ENCODE measurements around the gene GMPS.

GRCh38 chr3:155861476-155862183, 8.8 kb upstream of the GMPS start:
- TF ChIP-seq, protein P1, sequence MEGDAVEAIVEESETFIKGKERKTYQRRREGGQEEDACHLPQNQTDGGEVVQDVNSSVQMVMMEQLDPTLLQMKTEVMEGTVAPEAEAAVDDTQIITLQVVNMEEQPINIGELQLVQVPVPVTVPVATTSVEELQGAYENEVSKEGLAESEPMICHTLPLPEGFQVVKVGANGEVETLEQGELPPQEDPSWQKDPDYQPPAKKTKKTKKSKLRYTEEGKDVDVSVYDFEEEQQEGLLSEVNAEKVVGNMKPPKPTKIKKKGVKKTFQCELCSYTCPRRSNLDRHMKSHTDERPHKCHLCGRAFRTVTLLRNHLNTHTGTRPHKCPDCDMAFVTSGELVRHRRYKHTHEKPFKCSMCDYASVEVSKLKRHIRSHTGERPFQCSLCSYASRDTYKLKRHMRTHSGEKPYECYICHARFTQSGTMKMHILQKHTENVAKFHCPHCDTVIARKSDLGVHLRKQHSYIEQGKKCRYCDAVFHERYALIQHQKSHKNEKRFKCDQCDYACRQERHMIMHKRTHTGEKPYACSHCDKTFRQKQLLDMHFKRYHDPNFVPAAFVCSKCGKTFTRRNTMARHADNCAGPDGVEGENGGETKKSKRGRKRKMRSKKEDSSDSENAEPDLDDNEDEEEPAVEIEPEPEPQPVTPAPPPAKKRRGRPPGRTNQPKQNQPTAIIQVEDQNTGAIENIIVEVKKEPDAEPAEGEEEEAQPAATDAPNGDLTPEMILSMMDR (IDR thresholded peaks at IDR 0.05): no peak
- TF ChIP-seq POLR2A (IDR thresholded peaks at IDR 0.05; ENCODE audit: low read depth) (no peak), EP300 (IDR thresholded peaks at IDR 0.05) (no peak)

Measured in esophagus muscularis mucosa (tissue), 4 donors.